Measurements from ENCODE around the gene C1QL4.

The C1QL4 gene

DNA sequence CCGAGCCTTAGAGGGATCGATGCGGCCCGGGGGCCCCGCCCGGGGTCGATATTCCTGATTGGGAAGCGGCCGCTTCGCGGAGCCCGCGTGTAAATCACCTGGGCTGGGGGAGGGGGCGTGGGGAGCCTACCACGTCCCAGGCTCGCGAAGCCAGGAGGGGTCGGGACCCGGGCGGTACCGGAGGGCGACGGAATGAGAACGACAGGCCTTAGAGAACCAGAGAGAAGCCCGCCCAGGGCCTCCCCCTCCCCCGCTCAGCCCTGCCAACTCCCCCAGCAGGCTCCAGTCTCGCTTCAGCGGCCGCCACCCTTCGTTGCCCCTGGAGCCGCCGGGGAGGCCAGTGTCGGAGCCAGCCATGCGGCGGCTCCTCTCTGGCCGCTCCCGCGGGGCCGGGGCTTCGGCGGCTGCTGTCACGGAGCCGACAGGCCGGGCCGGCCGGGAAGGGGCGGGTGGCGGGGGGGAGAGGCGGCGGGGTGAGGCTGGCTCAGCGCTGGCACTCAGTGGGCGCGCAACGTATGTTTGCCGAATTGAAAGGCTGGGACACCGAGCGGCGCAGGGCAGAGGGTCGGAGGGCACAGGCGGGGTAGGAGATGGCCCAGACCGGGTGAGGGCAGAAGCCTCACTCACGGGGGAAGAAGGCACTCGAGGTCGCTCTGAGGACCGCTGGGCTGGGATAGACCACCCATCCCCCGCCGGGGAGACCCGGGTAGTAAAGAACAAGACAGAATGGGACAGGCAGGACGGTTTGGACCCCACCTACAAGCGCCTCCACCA, 8.2 kb upstream of the C1QL4 start:
- TF ChIP-seq, protein P1, sequence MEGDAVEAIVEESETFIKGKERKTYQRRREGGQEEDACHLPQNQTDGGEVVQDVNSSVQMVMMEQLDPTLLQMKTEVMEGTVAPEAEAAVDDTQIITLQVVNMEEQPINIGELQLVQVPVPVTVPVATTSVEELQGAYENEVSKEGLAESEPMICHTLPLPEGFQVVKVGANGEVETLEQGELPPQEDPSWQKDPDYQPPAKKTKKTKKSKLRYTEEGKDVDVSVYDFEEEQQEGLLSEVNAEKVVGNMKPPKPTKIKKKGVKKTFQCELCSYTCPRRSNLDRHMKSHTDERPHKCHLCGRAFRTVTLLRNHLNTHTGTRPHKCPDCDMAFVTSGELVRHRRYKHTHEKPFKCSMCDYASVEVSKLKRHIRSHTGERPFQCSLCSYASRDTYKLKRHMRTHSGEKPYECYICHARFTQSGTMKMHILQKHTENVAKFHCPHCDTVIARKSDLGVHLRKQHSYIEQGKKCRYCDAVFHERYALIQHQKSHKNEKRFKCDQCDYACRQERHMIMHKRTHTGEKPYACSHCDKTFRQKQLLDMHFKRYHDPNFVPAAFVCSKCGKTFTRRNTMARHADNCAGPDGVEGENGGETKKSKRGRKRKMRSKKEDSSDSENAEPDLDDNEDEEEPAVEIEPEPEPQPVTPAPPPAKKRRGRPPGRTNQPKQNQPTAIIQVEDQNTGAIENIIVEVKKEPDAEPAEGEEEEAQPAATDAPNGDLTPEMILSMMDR (IDR thresholded peaks at IDR 0.05; ENCODE audit: low read depth, low read length), result no peak
- no peak for DNase-seq (ENCODE audit: low read depth, low spot score)
- H3K4me3 ChIP-seq (ENCODE audit: low read depth, low read length), result peak overlapping the region; percentile 28
- in situ Hi-C loops (cut with HindIII; ENCODE audit: low sequenced_read_pairs), result no loop called here

DNA sequence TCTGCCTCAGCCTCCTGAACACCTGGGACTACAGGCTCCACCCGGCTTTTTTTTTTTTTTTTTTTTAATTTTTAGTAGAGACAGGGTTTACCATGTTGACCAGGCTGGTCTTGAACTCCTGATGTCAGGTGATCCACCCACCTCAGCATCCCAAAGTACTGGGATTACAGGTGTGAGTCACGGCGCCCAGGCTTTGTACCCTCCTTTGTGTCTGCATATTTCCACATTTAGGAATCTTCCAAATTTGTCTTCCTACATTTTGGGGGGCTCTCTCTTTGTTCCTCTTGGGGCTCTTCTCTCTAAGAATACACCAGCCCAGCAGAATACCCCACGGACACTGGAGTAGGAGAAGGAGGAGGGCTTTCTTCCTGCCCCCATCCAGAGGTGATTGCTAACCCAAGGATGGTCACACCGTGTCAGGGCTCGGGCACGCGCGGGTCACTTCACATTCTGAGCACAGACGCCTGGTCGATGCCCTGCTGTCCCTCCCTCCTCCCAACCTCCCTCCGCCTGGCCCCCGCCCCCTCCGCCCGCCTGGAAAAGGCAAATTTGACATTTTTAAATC, 7.6 kb upstream of the C1QL4 start:
- no peak for DNase-seq (ENCODE audit: low read depth, low spot score)
- H3K4me3 ChIP-seq (ENCODE audit: low read depth, low read length), result no peak overlapping the region
- in situ Hi-C loops (cut with HindIII; ENCODE audit: low sequenced_read_pairs), result no loop called here
- TF ChIP-seq, protein P1 (IDR thresholded peaks at IDR 0.05; ENCODE audit: low read depth, low read length), result no peak

DNA sequence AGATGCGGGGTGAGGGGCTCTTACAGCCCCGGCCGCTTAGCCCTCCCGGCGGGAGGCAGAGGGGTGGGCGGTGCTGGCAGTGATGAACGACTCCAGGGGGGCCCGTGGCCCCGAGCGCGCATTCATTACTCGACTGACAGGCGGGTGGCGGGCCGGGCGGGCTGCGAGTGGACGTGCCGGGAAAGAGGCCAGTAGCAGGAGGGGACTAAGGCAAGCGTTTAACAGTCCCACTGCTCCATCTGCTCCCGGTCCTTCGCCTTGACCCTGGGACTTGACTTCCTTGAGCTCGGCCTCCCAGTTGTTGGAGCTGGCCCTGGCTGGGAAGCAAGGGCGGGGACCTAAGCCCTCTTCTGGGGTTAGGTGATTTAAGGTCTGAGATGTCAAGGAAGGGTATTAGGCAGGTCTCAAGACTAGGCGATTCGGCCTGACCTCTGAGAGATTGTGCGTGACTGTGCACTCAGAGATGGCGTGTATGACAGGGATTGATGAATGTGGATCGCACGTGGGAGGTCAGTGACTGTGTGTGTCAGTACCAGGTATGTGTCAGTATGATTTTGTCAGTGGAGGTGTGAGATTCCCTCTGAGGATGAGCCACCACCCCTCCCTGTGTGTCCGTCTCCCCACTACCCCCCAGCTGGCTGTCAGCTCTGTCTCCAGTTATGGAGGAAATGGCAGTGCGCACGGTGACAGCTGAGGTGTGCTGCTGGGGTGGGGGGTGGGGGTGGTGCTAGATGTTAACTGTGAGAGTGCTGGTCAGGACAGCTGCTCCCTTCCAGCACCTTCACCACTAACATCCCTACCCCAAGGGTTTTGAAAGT, 6.1 kb upstream of the C1QL4 start:
- peak overlapping the region; percentile 31 for H3K4me3 ChIP-seq (ENCODE audit: low read depth, low read length)
- TF ChIP-seq, protein P1 (IDR thresholded peaks at IDR 0.05; ENCODE audit: low read depth, low read length), result no peak
- no peak for DNase-seq (ENCODE audit: low read depth, low spot score)
- in situ Hi-C loops (cut with HindIII; ENCODE audit: low sequenced_read_pairs), result no loop called here

DNA sequence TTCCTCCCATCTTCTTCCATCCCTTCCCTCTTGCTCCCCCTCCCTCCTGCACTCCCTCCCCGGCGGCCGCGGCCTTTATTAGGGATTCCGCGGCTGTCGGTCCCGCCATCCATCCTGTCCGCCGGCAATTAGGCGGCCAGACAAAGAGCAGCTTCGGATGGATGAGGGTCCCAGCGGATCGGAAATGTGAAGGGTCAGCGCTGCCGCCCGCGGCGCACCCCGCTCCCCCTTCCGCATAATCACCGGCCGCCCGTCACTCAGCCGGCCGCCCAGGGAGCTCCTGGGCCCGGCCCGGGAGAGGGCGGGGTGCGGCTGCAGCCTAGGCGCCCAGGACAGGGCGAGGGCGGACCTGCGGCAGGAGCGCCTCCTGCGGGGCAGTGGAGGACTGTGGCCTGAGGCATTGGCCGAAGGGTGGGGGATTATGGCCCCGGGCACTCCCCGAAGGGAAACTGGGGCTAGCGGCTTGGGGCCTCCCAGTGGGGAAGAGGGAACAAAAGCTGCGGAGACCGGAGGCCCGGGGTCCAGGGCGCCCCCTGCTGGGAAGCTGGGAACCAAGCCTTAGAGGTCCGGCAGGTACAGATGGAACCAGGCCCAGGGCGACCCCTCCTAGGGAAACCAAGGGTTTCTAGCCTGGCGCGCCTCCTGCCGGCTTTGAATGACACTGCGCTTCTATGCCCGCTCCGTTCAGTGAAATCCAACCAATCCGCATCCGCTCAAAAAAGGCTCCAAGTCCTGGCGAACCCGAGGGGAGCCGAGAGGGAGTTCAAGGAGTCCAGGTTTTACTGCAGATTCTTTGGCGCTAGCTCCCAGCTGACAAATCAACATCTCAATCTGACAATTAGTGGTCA, 5.3 kb upstream of the C1QL4 start:
- TF ChIP-seq, protein P1 (IDR thresholded peaks at IDR 0.05; ENCODE audit: low read depth, low read length), result peak; percentile 80
- peak; percentile 68 for DNase-seq (ENCODE audit: low read depth, low spot score)
- in situ Hi-C loops (cut with HindIII; ENCODE audit: low sequenced_read_pairs), result no loop called here

DNA sequence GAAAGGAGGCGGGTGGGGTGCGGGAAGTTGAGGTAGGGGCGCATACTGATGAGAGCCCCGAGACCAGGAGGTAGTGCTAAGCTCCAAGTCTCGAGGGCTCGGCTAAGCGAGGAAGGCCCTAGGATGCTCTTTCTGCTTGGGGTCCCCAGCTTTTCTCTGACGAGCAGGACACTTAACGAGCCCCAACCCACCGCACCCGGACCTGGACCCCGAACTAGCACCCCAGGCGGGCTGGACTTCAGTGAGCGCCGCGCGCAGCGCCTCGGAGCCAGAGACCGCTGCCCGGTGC, 4.7 kb upstream of the C1QL4 start:
- TF ChIP-seq, protein P1 (IDR thresholded peaks at IDR 0.05; ENCODE audit: low read depth, low read length), result no peak
- no peak for DNase-seq (ENCODE audit: low read depth, low spot score)
- in situ Hi-C loops (cut with HindIII; ENCODE audit: low sequenced_read_pairs), result no loop called here
- peak overlapping the region; percentile 31 for H3K4me3 ChIP-seq (ENCODE audit: low read depth, low read length)

More for the DNA sequence above, 5.3 kb upstream of the C1QL4 start:
- H3K4me3 ChIP-seq (ENCODE audit: low read depth, low read length), result peak overlapping the region; percentile 31
